Kidney (tissue), 14 donors: ENCODE results near the gene PUM1. TPM values are rescaled to one million over a fixed set of nuclear protein-coding genes. Genes with fewer than 3 reads are reported as not detected.

Source experiments
- DNase-seq, 5 donors: peaks; one replicate each; pipeline ENCODE4 v3.0.0-alpha.2; 2013 to 2020
- FAIRE-seq: peaks from 2 replicates; lab custom pipeline; 2012; peaks lifted over from hg19 to GRCh38; lab: Jason Lieb, UNC
- H3K27ac ChIP-seq, 2 donors: one replicate each; pipeline ENCODE4 v1.7.0; 2013; ENCODE audit warnings: low read depth in 2 of 2, low read length in 2 of 2, inconsistent platforms in 1 of 2
- H3K27me3 ChIP-seq: one replicate; pipeline ENCODE4 v1.7.1; 2013; ENCODE audit warnings: low read length, inconsistent platforms; ENCODE audit not compliant: control insufficient read depth, insufficient read depth
- H3K36me3 ChIP-seq, 3 donors: one replicate each; pipeline versions ENCODE4 v1.7.0 to v1.7.1; 2013; ENCODE audit warnings: low read length in 3 of 3, control low read depth in 1 of 3, inconsistent platforms in 1 of 3; ENCODE audit not compliant: insufficient read depth in 3 of 3, control insufficient read depth in 2 of 3
- H3K4me1 ChIP-seq, 3 donors: one replicate each; pipeline versions ENCODE4 v1.7.0 to v1.7.1; 2013; ENCODE audit warnings: low read length in 3 of 3, inconsistent platforms in 1 of 3, low read depth in 1 of 3; ENCODE audit not compliant: control insufficient read depth in 2 of 3, insufficient read depth in 2 of 3
- H3K4me3 ChIP-seq, 3 donors: one replicate each; pipeline versions ENCODE4 v1.7.0 to v1.8.1; 2013; ENCODE audit warnings: low read length in 3 of 3, control low read depth in 1 of 3, inconsistent platforms in 1 of 3
- H3K9ac ChIP-seq, 3 donors: one replicate each; pipeline versions ENCODE4 v1.7.0 to v1.7.1; 2013; ENCODE audit warnings: low read length in 3 of 3, control low read depth in 1 of 3, inconsistent platforms in 1 of 3
- H3K9me3 ChIP-seq, 3 donors: one replicate each; pipeline versions ENCODE4 v1.7.0 to v1.7.1; 2013; ENCODE audit warnings: low read length in 3 of 3, control low read depth in 1 of 3, inconsistent platforms in 1 of 3; ENCODE audit not compliant: control insufficient read depth in 2 of 3, insufficient read depth in 1 of 3
- intact Hi-C: fragments of 100-400 bp; cut with DNase I; formaldehyde crosslinking; loops from one replicate; pipeline ENCODE4 v1.11.1; 2022
- polyA plus RNA-seq: library from polyadenylated mRNA; stranded (reverse); fragments of 350-450 nt; fragmentation: Illumina TruSeq; extraction: RNeasy Lipid Tissue Mini Kit (QIAGEN cat#74804); gene quantifications from one replicate; pipeline ENCODE4 v1.2.3, GENCODE V29; 2014; ENCODE audit warnings: low read depth, low replicate concordance; ENCODE audit not compliant: insufficient read depth
- total RNA-seq: library from RNA; stranded (reverse); fragmentation: NEBNext Ultra II Directional; extraction: Animal tissue kit (Norgen Biotek cat#: 25700); gene quantifications from one replicate; pipeline ENCODE4 v1.2.1, GENCODE V29; 2021
- TF ChIP-seq, protein P1 (sequence below): IDR thresholded peaks from 3 replicates; pipeline ENCODE4 v1.5.1; 2012; ENCODE audit warnings: mild to moderate bottlenecking, moderate library complexity, borderline replicate concordance; ENCODE audit not compliant: insufficient read depth; ENCODE audit errors: extremely low read depth
- donor health status: control.
- donor health status: control.
- donor health status: control.
- donor health status: control.
- donor health status: control.
- donor health status: DM: yes; HTN: yes; CAD: no.
- donor health status: Normal renal cell carcinoma (clear cell type).

PUM1 gene
- total and polyA plus RNA-seq, 2 donors from 2014 or later: 19.1 to 150 TPM

- FAIRE-seq (no peak), DNase-seq (no peak)
- peaks cover 0 to 9% (median 3%) of the 10 kb centered on the region in 3 donors for H3K4me1 ChIP-seq
- no peak overlapping the region for H3K9ac ChIP-seq
- H3K9me3 ChIP-seq: no peaks in the 10 kb centered on the region
- TF ChIP-seq, protein P1, sequence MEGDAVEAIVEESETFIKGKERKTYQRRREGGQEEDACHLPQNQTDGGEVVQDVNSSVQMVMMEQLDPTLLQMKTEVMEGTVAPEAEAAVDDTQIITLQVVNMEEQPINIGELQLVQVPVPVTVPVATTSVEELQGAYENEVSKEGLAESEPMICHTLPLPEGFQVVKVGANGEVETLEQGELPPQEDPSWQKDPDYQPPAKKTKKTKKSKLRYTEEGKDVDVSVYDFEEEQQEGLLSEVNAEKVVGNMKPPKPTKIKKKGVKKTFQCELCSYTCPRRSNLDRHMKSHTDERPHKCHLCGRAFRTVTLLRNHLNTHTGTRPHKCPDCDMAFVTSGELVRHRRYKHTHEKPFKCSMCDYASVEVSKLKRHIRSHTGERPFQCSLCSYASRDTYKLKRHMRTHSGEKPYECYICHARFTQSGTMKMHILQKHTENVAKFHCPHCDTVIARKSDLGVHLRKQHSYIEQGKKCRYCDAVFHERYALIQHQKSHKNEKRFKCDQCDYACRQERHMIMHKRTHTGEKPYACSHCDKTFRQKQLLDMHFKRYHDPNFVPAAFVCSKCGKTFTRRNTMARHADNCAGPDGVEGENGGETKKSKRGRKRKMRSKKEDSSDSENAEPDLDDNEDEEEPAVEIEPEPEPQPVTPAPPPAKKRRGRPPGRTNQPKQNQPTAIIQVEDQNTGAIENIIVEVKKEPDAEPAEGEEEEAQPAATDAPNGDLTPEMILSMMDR: no peak
- no peak overlapping the region for H3K4me3 ChIP-seq
- H3K36me3 ChIP-seq: peaks cover 0 to 3% (median 2%) of the 10 kb centered on the region in 3 donors
- intact Hi-C loops: no loop called here
- no peak overlapping the region for H3K27ac ChIP-seq
- no peaks in the 10 kb centered on the region for H3K27me3 ChIP-seq
Measured at GRCh38 chr1:31038360-31038759, 27.2 kb downstream of the PUM1 start.

- Histone ChIP-seq H3K36me3 (peaks cover 0 to 2% (median 0%) of the 10 kb centered on the region in 3 donors), H3K9ac (no peak overlapping the region), H3K4me3 (no peak overlapping the region), H3K27me3 (no peaks in the 10 kb centered on the region), H3K9me3 (no peaks in the 10 kb centered on the region), H3K27ac (no peak overlapping the region), H3K4me1 (peaks cover 0 to 9% (median 3%) of the 10 kb centered on the region in 3 donors)
- no peak for FAIRE-seq
- DNase-seq: no peak
- TF ChIP-seq, protein P1: no peak
- intact Hi-C loops: no loop called here
Measured at GRCh38 chr1:31036749-31037500, 28.6 kb downstream of the PUM1 start.

GRCh38 chr1:31033598-31033997, 31.9 kb downstream of the PUM1 start:
- Histone ChIP-seq H3K4me3 (no peak overlapping the region), H3K9ac (no peak overlapping the region), H3K27me3 (no peaks in the 10 kb centered on the region), H3K27ac (no peak overlapping the region), H3K9me3 (no peaks in the 10 kb centered on the region), H3K36me3 (no peaks in the 10 kb centered on the region), H3K4me1 (peaks cover 0 to 20% (median 5%) of the 10 kb centered on the region in 3 donors)
- FAIRE-seq: no peak
- intact Hi-C loops: no loop called here
- TF ChIP-seq, protein P1: no peak
- peak in 3 of 5 donors; percentile 22 to 72 (median 63) for DNase-seq
